ENCODE data around the gene SCUBE1.

DNA sequence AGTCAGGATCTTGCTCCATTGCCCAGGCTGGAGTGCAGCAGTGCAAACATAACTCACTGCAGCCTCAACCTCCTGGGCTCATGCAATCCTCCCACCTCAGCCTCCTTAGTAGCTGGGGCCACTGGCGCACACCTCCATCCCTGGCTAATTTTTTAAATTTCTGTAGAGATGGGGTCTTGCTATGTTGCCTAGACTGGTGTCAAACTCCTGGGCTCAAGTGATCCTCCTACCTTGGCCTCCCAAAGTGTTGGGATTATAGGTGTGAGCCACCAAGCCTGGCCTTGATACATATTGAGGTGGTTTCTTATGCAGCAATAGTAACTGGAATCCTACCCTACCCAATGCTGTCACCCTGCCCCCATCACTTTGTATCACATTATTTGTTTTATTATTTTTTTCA is 32.4 kb downstream of the SCUBE1 start:
- TF ChIP-seq, protein P1, sequence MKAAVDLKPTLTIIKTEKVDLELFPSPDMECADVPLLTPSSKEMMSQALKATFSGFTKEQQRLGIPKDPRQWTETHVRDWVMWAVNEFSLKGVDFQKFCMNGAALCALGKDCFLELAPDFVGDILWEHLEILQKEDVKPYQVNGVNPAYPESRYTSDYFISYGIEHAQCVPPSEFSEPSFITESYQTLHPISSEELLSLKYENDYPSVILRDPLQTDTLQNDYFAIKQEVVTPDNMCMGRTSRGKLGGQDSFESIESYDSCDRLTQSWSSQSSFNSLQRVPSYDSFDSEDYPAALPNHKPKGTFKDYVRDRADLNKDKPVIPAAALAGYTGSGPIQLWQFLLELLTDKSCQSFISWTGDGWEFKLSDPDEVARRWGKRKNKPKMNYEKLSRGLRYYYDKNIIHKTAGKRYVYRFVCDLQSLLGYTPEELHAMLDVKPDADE (IDR thresholded peaks at IDR 0.05) = no peak
- no peak for TF ChIP-seq NANOG (IDR thresholded peaks at IDR 0.05; ENCODE audit: borderline replicate concordance)
- no peak for TF ChIP-seq EZH2 (IDR thresholded peaks at IDR 0.05; ENCODE audit: low read depth, unreplicated experiment)
- TF ChIP-seq, protein P2, sequence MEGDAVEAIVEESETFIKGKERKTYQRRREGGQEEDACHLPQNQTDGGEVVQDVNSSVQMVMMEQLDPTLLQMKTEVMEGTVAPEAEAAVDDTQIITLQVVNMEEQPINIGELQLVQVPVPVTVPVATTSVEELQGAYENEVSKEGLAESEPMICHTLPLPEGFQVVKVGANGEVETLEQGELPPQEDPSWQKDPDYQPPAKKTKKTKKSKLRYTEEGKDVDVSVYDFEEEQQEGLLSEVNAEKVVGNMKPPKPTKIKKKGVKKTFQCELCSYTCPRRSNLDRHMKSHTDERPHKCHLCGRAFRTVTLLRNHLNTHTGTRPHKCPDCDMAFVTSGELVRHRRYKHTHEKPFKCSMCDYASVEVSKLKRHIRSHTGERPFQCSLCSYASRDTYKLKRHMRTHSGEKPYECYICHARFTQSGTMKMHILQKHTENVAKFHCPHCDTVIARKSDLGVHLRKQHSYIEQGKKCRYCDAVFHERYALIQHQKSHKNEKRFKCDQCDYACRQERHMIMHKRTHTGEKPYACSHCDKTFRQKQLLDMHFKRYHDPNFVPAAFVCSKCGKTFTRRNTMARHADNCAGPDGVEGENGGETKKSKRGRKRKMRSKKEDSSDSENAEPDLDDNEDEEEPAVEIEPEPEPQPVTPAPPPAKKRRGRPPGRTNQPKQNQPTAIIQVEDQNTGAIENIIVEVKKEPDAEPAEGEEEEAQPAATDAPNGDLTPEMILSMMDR (conservative IDR thresholded peaks at IDR 0.05; ENCODE audit: low read depth in 2 of 2) = no peak
